Measurements from ENCODE around the gene AMELX.

GRCh38 chrX:11334165-11334564 is 41.0 kb downstream of the AMELX start:
- TF ChIP-seq CTCF (optimal IDR thresholded peaks at IDR 0.05 in 1 of 3, IDR thresholded peaks at IDR 0.05 in 1 of 3, conservative IDR thresholded peaks at IDR 0.05 in 1 of 3; ENCODE audit: extremely low read depth in 1 of 3, insufficient read depth in 2 of 3, low read length in 3 of 3) (no peak), EZH2 (IDR thresholded peaks at IDR 0.05; ENCODE audit: low read length) (no peak)
